Measurements from ENCODE around the gene SLC22A23. TPM values are rescaled to one million over a fixed set of nuclear protein-coding genes. Genes with fewer than 3 reads are reported as not detected.

SLC22A23 gene
- total and polyA plus RNA-seq, 8 donors, result 4.9 to 27.9 (median 14.2) TPM

GRCh38 chr6:3317741-3318211, 139.1 kb downstream of the SLC22A23 start:
- intact Hi-C loops (cut with DNase I), result no loop called here
- Histone ChIP-seq H3K9me3 (no peaks in the 10 kb centered on the region), H3K4me3 (no peak overlapping the region), H3K27me3 (no peaks in the 10 kb centered on the region), H3K4me1 (no peaks in the 10 kb centered on the region), H3K27ac (no peak overlapping the region), H3K36me3 (no peaks in the 10 kb centered on the region)
- FAIRE-seq (no peak), DNase-seq (peak in 1 of 6 donors; percentile 5), ATAC-seq (no peak)
- 93 to 95% methylated on average over 11 of the region's 11 CpGs for WGBS, 2 donors
- no peak for TF ChIP-seq CTCF (IDR thresholded peaks at IDR 0.05)

GRCh38 chr6:3316818-3317217, 140.0 kb downstream of the SLC22A23 start:
- DNase-seq (peak in 1 of 6 donors; percentile 5), FAIRE-seq (no peak), ATAC-seq (no peak)
- intact Hi-C loops (cut with DNase I), result no loop called here
- 80 to 84% methylated on average over 8 of the region's 8 CpGs for WGBS, 2 donors
- Histone ChIP-seq H3K27ac (no peak overlapping the region), H3K9me3 (no peaks in the 10 kb centered on the region), H3K4me1 (no peaks in the 10 kb centered on the region), H3K36me3 (no peaks in the 10 kb centered on the region), H3K4me3 (no peak overlapping the region), H3K27me3 (no peaks in the 10 kb centered on the region)
- no peak for TF ChIP-seq CTCF (IDR thresholded peaks at IDR 0.05)

- TF ChIP-seq CTCF (IDR thresholded peaks at IDR 0.05), result no peak
- no peaks in the 10 kb centered on the region for H3K9me3 ChIP-seq
- H3K4me3 ChIP-seq, result no peak overlapping the region
- WGBS, 2 donors, result 88 to 91% methylated on average over 9 of the region's 9 CpGs
- H3K36me3 ChIP-seq, result no peaks in the 10 kb centered on the region
- ATAC-seq (no peak), DNase-seq (no peak), FAIRE-seq (no peak)
- intact Hi-C loops (cut with DNase I), result no loop called here
- no peaks in the 10 kb centered on the region for H3K4me1 ChIP-seq
- H3K27ac ChIP-seq, result no peak overlapping the region
- H3K27me3 ChIP-seq, result no peaks in the 10 kb centered on the region
These were observed 140.5 kb downstream of the SLC22A23 start for GRCh38 chr6:3316331-3316730.

- intact Hi-C loops (cut with DNase I), result no loop called here
- Histone ChIP-seq H3K27ac (no peak overlapping the region), H3K9me3 (no peaks in the 10 kb centered on the region), H3K27me3 (no peaks in the 10 kb centered on the region), H3K4me3 (no peak overlapping the region), H3K4me1 (peaks cover 0 to under 1% (median 0%) of the 10 kb centered on the region in 3 donors), H3K36me3 (no peaks in the 10 kb centered on the region)
- TF ChIP-seq CTCF (IDR thresholded peaks at IDR 0.05), result no peak
- WGBS, 2 donors, result 90% methylated on average over 8 of the region's 8 CpGs
- FAIRE-seq (no peak), ATAC-seq (no peak), DNase-seq (no peak)
These were observed 141.0 kb downstream of the SLC22A23 start for GRCh38 chr6:3315841-3316240.

- no peak for TF ChIP-seq CTCF (IDR thresholded peaks at IDR 0.05)
- no peaks in the 10 kb centered on the region for H3K27me3 ChIP-seq
- 88 to 92% methylated on average over 20 of the region's 20 CpGs for WGBS, 2 donors
- H3K4me1 ChIP-seq, result peaks cover 0 to 8% (median 0%) of the 10 kb centered on the region in 3 donors
- FAIRE-seq (no peak), ATAC-seq (no peak), DNase-seq (no peak)
- intact Hi-C loops (cut with DNase I), result no loop called here
- H3K4me3 ChIP-seq, result no peak overlapping the region
- no peaks in the 10 kb centered on the region for H3K36me3 ChIP-seq
- no peak overlapping the region for H3K27ac ChIP-seq
- H3K9me3 ChIP-seq, result no peaks in the 10 kb centered on the region
These were observed 142.0 kb downstream of the SLC22A23 start for GRCh38 chr6:3314621-3315467.
